Measurements from ENCODE around the gene EIF6.

EIF6 gene

GRCh38 chr20:35238170-35238569, 46.4 kb downstream of the EIF6 start:
- DNase-seq (ENCODE audit: low read depth, low spot score), result no peak
- H3K4me1 ChIP-seq (ENCODE audit: insufficient read depth, insufficient read length), result peaks cover 11% of the 10 kb centered on the region
- H3K9me3 ChIP-seq (ENCODE audit: insufficient read depth, low read length), result peaks cover 7% of the 10 kb centered on the region
- TF ChIP-seq SUZ12 (IDR thresholded peaks at IDR 0.05; ENCODE audit: extremely low read depth, insufficient read depth, insufficient read length) (no peak), ZNF274 (IDR thresholded peaks at IDR 0.05; ENCODE audit: low read depth, low read length) (no peak), YY1 (IDR thresholded peaks at IDR 0.05; ENCODE audit: insufficient read depth, insufficient read length) (no peak)
- H3K9ac ChIP-seq (ENCODE audit: insufficient read length, low read depth), result no peak overlapping the region
- H3K36me3 ChIP-seq (ENCODE audit: insufficient read depth, insufficient read length, low read length), result no peaks in the 10 kb centered on the region
- peaks cover 4% of the 10 kb centered on the region for H3K27me3 ChIP-seq (ENCODE audit: insufficient read depth, insufficient read length)
- no peak overlapping the region for H3K4me3 ChIP-seq (ENCODE audit: insufficient read length, low read depth)

GRCh38 chr20:35237486-35237885, 47.1 kb downstream of the EIF6 start:
- Histone ChIP-seq H3K9ac (ENCODE audit: insufficient read length, low read depth) (no peak overlapping the region), H3K4me1 (ENCODE audit: insufficient read depth, insufficient read length) (peaks cover 11% of the 10 kb centered on the region), H3K4me3 (ENCODE audit: insufficient read length, low read depth) (no peak overlapping the region), H3K9me3 (ENCODE audit: insufficient read depth, low read length) (peaks cover 7% of the 10 kb centered on the region), H3K27me3 (ENCODE audit: insufficient read depth, insufficient read length) (peaks cover 4% of the 10 kb centered on the region), H3K36me3 (ENCODE audit: insufficient read depth, insufficient read length, low read length) (no peaks in the 10 kb centered on the region)
- no peak for TF ChIP-seq YY1 (IDR thresholded peaks at IDR 0.05; ENCODE audit: insufficient read depth, insufficient read length)
- TF ChIP-seq ZNF274 (IDR thresholded peaks at IDR 0.05; ENCODE audit: low read depth, low read length), result no peak
- TF ChIP-seq SUZ12 (IDR thresholded peaks at IDR 0.05; ENCODE audit: extremely low read depth, insufficient read depth, insufficient read length), result no peak
- DNase-seq (ENCODE audit: low read depth, low spot score), result no peak

GRCh38 chr20:35235881-35236280, 48.7 kb downstream of the EIF6 start:
- Histone ChIP-seq H3K27me3 (ENCODE audit: insufficient read depth, insufficient read length) (peaks cover 4% of the 10 kb centered on the region), H3K9ac (ENCODE audit: insufficient read length, low read depth) (no peak overlapping the region)
- DNase-seq (ENCODE audit: low read depth, low spot score), result no peak

GRCh38 chr20:35232575-35232974, 52.0 kb downstream of the EIF6 start:
- no peak overlapping the region for H3K4me3 ChIP-seq (ENCODE audit: insufficient read length, low read depth)
- no peaks in the 10 kb centered on the region for H3K36me3 ChIP-seq (ENCODE audit: insufficient read depth, insufficient read length, low read length)
- TF ChIP-seq YY1 (IDR thresholded peaks at IDR 0.05; ENCODE audit: insufficient read depth, insufficient read length), result no peak
- TF ChIP-seq SUZ12 (IDR thresholded peaks at IDR 0.05; ENCODE audit: extremely low read depth, insufficient read depth, insufficient read length), result no peak
- H3K9me3 ChIP-seq (ENCODE audit: insufficient read depth, low read length), result peaks cover 7% of the 10 kb centered on the region
- H3K4me1 ChIP-seq (ENCODE audit: insufficient read depth, insufficient read length), result no peaks in the 10 kb centered on the region
- H3K9ac ChIP-seq (ENCODE audit: insufficient read length, low read depth), result no peak overlapping the region
- no peak for DNase-seq (ENCODE audit: low read depth, low spot score)
- H3K27me3 ChIP-seq (ENCODE audit: insufficient read depth, insufficient read length), result peaks cover 21% of the 10 kb centered on the region

More at GRCh38 chr20:35235881-35236280, 48.7 kb downstream of the EIF6 start:
- Histone ChIP-seq H3K9me3 (ENCODE audit: insufficient read depth, low read length) (peaks cover 7% of the 10 kb centered on the region), H3K4me1 (ENCODE audit: insufficient read depth, insufficient read length) (peaks cover 5% of the 10 kb centered on the region), H3K4me3 (ENCODE audit: insufficient read length, low read depth) (no peak overlapping the region), H3K36me3 (ENCODE audit: insufficient read depth, insufficient read length, low read length) (no peaks in the 10 kb centered on the region)
- TF ChIP-seq SUZ12 (IDR thresholded peaks at IDR 0.05; ENCODE audit: extremely low read depth, insufficient read depth, insufficient read length), result no peak
- TF ChIP-seq YY1 (IDR thresholded peaks at IDR 0.05; ENCODE audit: insufficient read depth, insufficient read length), result no peak
- no peak for TF ChIP-seq ZNF274 (IDR thresholded peaks at IDR 0.05; ENCODE audit: low read depth, low read length)

Data from NT2/D1 (cell line).